GM12874 (cell line): ENCODE data around the gene ITPKB.

ENCODE experiments used
- TF ChIP-seq, protein P1 (sequence below): IDR thresholded peaks from 2 replicates; pipeline ENCODE4 v1.5.1; 2011; ENCODE audit warnings: low read depth, mild to moderate bottlenecking, control low read depth, low read length, moderate library complexity; ENCODE audit not compliant: insufficient read depth

The ITPKB gene

DNA sequence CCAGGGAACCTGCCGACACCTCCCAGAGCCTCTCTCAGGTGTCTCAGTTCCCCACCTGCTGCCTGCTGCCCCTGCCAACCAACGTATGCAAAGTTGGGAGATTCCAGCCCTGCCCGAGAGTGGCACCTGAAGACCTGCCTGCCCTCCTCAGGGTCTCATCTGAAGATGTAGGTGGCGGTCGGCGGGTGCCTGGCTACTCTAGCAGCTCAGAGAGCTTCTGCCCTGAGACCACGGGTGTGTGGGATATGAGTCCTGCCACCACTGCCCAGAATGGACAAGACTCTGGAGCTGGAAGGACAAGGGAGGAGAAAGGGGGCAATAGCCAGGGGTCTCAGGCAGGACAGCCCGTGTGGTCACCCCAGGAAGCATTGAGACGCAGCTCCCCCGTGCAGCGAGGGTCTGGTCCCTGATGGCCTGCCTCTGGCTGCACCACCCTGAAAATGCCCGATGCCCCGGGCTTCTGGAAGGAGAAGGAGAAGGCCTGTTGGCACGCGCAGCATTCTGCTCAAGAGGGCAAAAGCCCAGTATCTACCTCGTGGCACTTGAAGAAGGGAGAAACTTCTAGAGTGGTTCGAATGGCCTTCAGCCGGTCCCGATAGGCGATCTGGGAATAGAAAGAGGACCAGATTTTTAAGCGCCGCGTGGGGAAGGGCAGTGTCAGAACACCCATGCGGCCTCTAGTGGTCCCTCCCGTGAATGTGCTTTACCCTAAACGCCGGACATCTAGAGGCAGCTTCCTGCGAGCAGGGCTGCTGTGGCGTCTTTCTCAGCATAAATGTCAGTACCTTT, 101.7 kb downstream of the ITPKB start:
- TF ChIP-seq, protein P1, sequence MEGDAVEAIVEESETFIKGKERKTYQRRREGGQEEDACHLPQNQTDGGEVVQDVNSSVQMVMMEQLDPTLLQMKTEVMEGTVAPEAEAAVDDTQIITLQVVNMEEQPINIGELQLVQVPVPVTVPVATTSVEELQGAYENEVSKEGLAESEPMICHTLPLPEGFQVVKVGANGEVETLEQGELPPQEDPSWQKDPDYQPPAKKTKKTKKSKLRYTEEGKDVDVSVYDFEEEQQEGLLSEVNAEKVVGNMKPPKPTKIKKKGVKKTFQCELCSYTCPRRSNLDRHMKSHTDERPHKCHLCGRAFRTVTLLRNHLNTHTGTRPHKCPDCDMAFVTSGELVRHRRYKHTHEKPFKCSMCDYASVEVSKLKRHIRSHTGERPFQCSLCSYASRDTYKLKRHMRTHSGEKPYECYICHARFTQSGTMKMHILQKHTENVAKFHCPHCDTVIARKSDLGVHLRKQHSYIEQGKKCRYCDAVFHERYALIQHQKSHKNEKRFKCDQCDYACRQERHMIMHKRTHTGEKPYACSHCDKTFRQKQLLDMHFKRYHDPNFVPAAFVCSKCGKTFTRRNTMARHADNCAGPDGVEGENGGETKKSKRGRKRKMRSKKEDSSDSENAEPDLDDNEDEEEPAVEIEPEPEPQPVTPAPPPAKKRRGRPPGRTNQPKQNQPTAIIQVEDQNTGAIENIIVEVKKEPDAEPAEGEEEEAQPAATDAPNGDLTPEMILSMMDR, result no peak

DNA sequence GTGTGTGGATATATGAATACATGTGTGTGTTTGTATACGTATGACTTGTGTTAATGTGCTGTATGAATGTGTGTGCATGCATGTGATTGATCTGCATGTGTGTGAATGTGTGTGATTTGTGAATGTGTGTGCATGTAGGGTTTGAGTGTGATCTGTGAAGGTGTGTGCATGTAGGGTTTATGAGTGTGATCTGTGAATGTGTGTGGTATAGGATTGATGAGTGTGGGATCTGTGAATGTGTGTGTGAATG, 102.3 kb downstream of the ITPKB start:
- TF ChIP-seq, protein P1, result no peak

DNA sequence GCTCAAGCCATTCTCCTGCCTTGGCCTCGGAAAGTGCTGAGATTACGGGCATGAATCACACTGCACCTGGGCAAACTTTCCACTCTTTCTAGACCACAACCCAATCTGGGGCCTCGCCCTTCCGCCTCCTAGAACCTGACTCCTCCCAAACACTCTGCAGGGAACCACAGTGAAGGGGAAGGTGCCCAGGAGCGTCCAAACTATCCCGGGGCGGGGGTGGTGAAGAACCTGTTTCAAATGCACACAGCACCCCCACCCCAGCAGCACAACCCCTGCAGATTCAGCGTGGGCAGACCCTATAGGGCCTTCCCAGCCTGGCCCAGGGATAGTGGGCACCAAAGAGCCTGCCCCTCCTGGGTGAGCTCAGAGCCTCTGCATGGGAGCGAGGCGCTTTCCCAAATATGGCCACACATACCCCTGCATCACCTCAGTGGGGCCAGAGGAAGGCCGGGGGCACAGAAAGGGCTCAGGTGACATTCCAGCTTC, 103.6 kb downstream of the ITPKB start:
- TF ChIP-seq, protein P1, result no peak

DNA sequence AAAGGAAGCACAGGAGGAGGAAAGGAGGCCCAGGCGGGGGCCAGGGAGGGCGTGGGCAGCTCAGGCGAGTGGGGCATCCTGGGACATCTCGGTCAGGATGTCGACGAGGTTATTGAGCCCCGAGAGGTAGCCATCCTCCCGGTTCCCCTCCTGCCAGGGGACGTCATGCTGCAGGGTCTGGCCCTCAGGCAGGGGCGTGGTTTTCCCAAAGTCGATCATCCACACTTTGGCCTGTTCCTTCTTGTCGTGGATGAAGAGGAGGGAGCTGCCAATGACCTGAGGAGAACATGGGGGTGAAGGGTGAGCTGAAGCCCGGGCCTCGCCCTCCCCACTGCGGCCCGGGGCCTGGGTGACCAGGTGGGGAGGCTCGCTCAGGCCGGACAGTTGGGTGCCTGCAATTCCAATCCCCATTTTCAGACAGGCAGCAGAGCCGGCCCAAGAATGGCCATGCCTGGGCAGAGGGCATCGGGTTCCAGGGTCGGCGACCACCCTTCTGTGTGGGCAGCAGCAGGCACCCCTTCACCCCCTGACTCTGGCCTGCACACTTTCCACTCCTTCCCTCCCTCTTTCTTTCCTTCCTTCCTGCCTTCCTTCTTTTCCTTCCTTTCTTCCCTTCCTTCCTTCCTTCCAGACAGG, 104.4 kb downstream of the ITPKB start:
- TF ChIP-seq, protein P1, result no peak

DNA sequence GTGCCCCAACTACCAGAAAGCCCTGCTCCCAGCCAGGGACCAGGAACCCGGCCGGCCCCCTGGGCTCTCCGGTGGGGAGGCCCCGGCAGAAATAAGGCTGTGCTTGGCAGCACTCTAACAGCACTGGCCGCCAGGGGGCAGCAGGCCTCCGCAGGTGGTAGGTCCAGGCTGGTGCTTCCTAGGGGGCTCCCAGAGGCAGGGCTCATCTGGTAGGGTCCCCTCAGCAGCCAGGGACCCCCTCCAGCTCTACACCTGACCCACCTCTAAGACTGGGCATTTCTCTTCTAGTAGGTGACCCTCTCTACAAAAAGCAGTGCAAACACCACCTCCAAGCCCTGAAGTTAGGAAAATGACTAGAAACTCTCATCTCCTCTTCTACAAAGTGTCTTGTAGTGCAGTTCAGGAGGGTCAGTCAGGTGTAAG, 104.9 kb downstream of the ITPKB start:
- TF ChIP-seq, protein P1, result peak; percentile 96

DNA sequence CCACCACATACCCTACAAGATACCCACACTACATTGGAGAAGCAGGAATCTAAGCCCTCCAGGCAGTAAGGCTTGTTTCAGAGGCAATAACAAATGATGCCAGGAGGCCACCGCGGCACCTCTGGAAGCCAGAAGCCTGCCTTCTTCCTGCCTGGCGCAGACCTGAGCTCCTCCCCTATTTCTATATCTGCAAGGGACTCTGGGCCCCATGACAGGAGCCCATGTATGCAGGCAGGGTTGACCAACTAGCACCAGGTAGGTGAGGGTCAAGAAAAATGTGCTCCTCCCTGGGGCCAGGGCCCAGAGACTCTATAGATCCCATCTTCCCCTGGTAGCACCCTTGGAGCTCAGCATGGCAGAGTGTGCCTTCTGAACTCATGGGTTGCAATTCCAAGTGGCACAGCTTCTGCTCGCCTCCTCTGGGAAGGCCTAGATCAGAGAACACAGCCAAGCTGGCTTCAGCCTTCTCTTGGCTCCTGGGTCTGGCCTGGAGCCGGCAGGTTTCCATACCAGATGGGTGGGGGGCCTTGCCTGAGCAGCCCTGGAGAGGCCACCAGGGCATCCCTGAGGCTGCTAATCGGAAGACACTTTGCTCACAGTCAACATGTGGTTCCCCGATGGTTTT, 105.4 kb downstream of the ITPKB start:
- TF ChIP-seq, protein P1, result no peak

DNA sequence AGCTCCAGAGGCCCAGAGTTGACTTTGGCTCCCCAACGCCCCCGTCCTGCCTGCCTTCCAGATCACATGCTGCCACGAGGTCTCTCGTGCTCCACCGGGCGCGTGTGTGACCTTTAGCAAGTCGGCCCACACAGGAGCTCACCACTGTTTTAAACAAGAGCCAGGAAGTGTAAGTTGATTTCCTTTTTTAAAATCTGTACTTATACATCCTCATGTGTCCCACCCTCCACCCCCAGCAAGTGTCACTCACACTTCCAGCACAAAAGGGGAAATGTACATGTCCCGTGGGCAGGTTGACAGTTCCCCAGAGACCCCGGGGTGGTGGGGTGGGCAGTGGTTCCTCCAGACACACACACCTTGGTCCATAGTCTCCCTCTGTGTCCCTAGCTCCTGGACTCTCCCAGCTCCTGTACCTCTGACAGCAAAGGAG, 106.1 kb downstream of the ITPKB start:
- TF ChIP-seq, protein P1, result no peak
